ENCODE data around the gene SYTL2.

Gene SYTL2

GRCh38 chr11:85755701-85756100 lies 55.2 kb downstream of the SYTL2 start:
- Mint-ChIP-seq H3K27me3 (ENCODE audit: low read depth) (peaks cover 3% of the 10 kb centered on the region), H3K9me3 (no peaks in the 10 kb centered on the region), H3K4me1 (peaks cover 18% of the 10 kb centered on the region), H3K4me3 (no peak overlapping the region), H3K27ac (no peak overlapping the region), H3K36me3 (ENCODE audit: low read depth) (no peaks in the 10 kb centered on the region)
- TF ChIP-seq, protein P1, sequence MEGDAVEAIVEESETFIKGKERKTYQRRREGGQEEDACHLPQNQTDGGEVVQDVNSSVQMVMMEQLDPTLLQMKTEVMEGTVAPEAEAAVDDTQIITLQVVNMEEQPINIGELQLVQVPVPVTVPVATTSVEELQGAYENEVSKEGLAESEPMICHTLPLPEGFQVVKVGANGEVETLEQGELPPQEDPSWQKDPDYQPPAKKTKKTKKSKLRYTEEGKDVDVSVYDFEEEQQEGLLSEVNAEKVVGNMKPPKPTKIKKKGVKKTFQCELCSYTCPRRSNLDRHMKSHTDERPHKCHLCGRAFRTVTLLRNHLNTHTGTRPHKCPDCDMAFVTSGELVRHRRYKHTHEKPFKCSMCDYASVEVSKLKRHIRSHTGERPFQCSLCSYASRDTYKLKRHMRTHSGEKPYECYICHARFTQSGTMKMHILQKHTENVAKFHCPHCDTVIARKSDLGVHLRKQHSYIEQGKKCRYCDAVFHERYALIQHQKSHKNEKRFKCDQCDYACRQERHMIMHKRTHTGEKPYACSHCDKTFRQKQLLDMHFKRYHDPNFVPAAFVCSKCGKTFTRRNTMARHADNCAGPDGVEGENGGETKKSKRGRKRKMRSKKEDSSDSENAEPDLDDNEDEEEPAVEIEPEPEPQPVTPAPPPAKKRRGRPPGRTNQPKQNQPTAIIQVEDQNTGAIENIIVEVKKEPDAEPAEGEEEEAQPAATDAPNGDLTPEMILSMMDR (IDR thresholded peaks at IDR 0.05; ENCODE audit: unreplicated experiment in 3 of 3), result no peak

- TF ChIP-seq, protein P1 (IDR thresholded peaks at IDR 0.05; ENCODE audit: unreplicated experiment in 3 of 3), result no peak
- Mint-ChIP-seq H3K4me1 (peaks cover 16% of the 10 kb centered on the region), H3K27me3 (ENCODE audit: low read depth) (peaks cover 3% of the 10 kb centered on the region), H3K36me3 (ENCODE audit: low read depth) (no peaks in the 10 kb centered on the region), H3K27ac (no peak overlapping the region), H3K4me3 (no peak overlapping the region), H3K9me3 (no peaks in the 10 kb centered on the region)
Measured at GRCh38 chr11:85755285-85755684, 55.7 kb downstream of the SYTL2 start.

DNA sequence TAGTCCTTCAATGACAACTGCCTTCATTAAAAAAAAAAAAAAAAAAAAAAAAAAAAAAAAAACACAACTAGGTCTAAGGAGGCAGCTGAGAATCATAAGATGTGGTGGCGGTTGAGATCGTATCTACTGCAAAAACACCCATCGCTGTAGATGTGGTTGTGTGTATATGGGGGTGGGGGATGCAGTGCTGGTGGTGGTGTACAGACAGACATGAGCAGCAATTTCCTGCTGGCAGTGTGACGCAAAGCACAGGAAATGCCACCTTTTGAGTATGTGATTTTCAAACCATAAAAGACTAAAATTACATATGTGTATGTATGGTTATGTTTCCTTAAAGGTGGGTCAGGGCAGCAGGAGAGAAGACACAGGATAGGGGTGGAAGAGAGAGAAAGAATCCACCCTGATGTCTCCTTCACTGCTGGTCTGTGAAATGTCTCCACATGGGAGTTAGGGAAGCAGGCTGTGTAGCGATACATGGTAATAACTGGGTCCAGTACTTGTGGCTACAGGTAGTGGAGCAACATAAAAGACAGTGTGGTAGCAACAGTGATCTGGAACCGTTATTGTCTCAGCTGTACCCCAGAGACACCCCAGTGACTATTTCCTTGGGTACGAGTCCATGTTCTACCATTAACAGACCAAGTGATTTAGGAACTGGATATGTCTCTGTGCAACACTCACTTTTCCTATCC lies 57.9 kb downstream of the SYTL2 start:
- Mint-ChIP-seq H3K4me3 (no peak overlapping the region), H3K4me1 (peaks cover 8% of the 10 kb centered on the region), H3K27me3 (ENCODE audit: low read depth) (peaks cover 3% of the 10 kb centered on the region), H3K9me3 (no peaks in the 10 kb centered on the region), H3K36me3 (ENCODE audit: low read depth) (no peaks in the 10 kb centered on the region), H3K27ac (no peak overlapping the region)
- TF ChIP-seq, protein P1 (IDR thresholded peaks at IDR 0.05; ENCODE audit: unreplicated experiment in 3 of 3), result no peak

GRCh38 chr11:85752201-85752889 lies 58.6 kb downstream of the SYTL2 start:
- TF ChIP-seq, protein P1 (IDR thresholded peaks at IDR 0.05; ENCODE audit: unreplicated experiment in 3 of 3), result no peak
- Mint-ChIP-seq H3K36me3 (ENCODE audit: low read depth) (no peaks in the 10 kb centered on the region), H3K27ac (no peak overlapping the region), H3K4me1 (peaks cover 1% of the 10 kb centered on the region), H3K27me3 (ENCODE audit: low read depth) (no peaks in the 10 kb centered on the region), H3K9me3 (no peaks in the 10 kb centered on the region), H3K4me3 (no peak overlapping the region)

GRCh38 chr11:85751724-85752123 lies 59.2 kb downstream of the SYTL2 start:
- TF ChIP-seq, protein P1 (IDR thresholded peaks at IDR 0.05; ENCODE audit: unreplicated experiment in 3 of 3), result no peak
- H3K36me3 Mint-ChIP-seq (ENCODE audit: low read depth), result no peaks in the 10 kb centered on the region
- H3K9me3 Mint-ChIP-seq, result no peaks in the 10 kb centered on the region
- H3K4me3 Mint-ChIP-seq, result no peak overlapping the region
- no peak overlapping the region for H3K27ac Mint-ChIP-seq
- H3K27me3 Mint-ChIP-seq (ENCODE audit: low read depth), result no peaks in the 10 kb centered on the region
- H3K4me1 Mint-ChIP-seq, result no peaks in the 10 kb centered on the region

DNA sequence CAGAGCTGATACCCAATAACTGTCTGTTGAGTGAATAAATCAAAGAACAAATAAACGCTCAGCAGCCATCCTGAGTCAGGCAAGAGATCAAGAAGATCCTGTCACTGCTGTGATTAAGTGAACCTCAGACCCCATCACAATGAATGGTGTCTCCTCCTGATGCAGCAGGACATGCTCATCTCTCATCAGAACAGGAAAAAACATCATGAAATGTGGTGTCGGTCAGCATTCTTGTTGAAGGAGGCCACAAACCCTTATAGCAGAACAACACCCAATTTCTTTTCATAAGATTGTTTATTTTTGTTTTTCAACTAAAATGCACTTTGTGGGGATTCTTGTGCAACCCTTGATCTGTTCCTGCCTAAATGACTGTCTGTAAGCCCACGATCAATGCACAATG lies 60.3 kb downstream of the SYTL2 start:
- TF ChIP-seq, protein P1 (IDR thresholded peaks at IDR 0.05; ENCODE audit: unreplicated experiment in 3 of 3), result no peak
- no peak overlapping the region for H3K4me3 Mint-ChIP-seq
- no peak overlapping the region for H3K27ac Mint-ChIP-seq
- H3K4me1 Mint-ChIP-seq, result no peaks in the 10 kb centered on the region
- H3K27me3 Mint-ChIP-seq (ENCODE audit: low read depth), result no peaks in the 10 kb centered on the region
- H3K36me3 Mint-ChIP-seq (ENCODE audit: low read depth), result no peaks in the 10 kb centered on the region
- no peaks in the 10 kb centered on the region for H3K9me3 Mint-ChIP-seq

All from nephron (organoid).